ENCODE results near the gene NTSR1. TPM values are rescaled to one million over a fixed set of nuclear protein-coding genes. Genes with fewer than 3 reads are reported as not detected.

Gene NTSR1
- total and polyA plus RNA-seq, 2 of the 13 experiments (the other 11 are each of a cell fraction or from before 2014, with no cell fraction given): 0.09 to 0.12 TPM

GRCh38 chr20:62775206-62775605 is 66.6 kb downstream of the NTSR1 start:
- Histone ChIP-seq H3K4me3 (replicated peaks in 1 of 3; ENCODE audit: insufficient read depth in 1 of 3, low read depth in 2 of 3, low read length in 3 of 3) (no peak overlapping the region; a peak in 1 of 6 replicates), H4K20me1 (ENCODE audit: insufficient read depth, low read length) (no peaks in the 10 kb centered on the region), H3K4me2 (ENCODE audit: low read depth, low read length) (no peak overlapping the region; the same call in 1 of the 2 replicates), H3K9ac (ENCODE audit: insufficient read depth, low read depth, low read length) (no peak overlapping the region), H3K27me3 (ENCODE audit: control insufficient read depth in 1 of 2, insufficient read depth in 2 of 2, low read length in 2 of 2) (peaks cover 36 to 71% of the 10 kb centered on the region in 2 experiments), H3K79me2 (ENCODE audit: insufficient read depth, low read length) (no peaks in the 10 kb centered on the region), H3K36me3 (replicated peaks in 1 of 2; ENCODE audit: control insufficient read depth in 1 of 2, insufficient read depth in 2 of 2, low read length in 2 of 2) (no peaks in the 10 kb centered on the region), H3K9me3 (ENCODE audit: low read length) (no peaks in the 10 kb centered on the region), H3K4me1 (ENCODE audit: insufficient read depth, low read length) (peaks cover 25% of the 10 kb centered on the region), H3K27ac (ENCODE audit: extremely low read length, insufficient read depth, low read length) (no peak overlapping the region), H2AFZ (ENCODE audit: low read length) (no peak overlapping the region)
- BruUV-seq (replicated peaks): no TSS peak
- ATAC-seq: no peak
- intact Hi-C loops (cut with micrococcal nuclease; ENCODE audit: unreplicated experiment) (no loop called here), in situ Hi-C loops (cut with HindIII; ENCODE audit: extremely low pct_ligation_motif_present, low pct_unique_long_range_greater_than_20kb) (loop anchor here (10.0 to 25.0 kb wide), 2 partner anchors 90 to 263 kb away; no protein-coding TSS in a partner anchor)
- DNase-seq (ENCODE audit: low spot score): no peak
- WGBS (ENCODE audit: low lambda C conversion rate): 22% methylated on average over 9 of the region's 9 CpGs
- ChIA-PET CTCF (ENCODE audit: low intra/inter-chr PET ratio, low total read pairs) (no interaction called here), POLR2A (no interaction called here)
- FAIRE-seq: no peak
- TF ChIP-seq CREB1 (IDR thresholded peaks at IDR 0.05) (no peak), CREB1 (CRISPR knock-in tag; IDR thresholded peaks at IDR 0.05) (no peak), CBX1 (IDR thresholded peaks at IDR 0.05; ENCODE audit: low read depth) (no peak), GTF2F1 (IDR thresholded peaks at IDR 0.05; ENCODE audit: low read length) (no peak), IRF1 (CRISPR knock-in tag; IDR thresholded peaks at IDR 0.05; ENCODE audit: low read depth) (no peak), HNF1B (CRISPR knock-in tag; IDR thresholded peaks at IDR 0.05) (no peak), ZFYVE20 (CRISPR knock-in tag; IDR thresholded peaks at IDR 0.05; ENCODE audit: borderline replicate concordance, low read depth) (no peak), TFAP4 (IDR thresholded peaks at IDR 0.05; ENCODE audit: borderline replicate concordance, low read depth) (no peak), HMGXB3 (CRISPR knock-in tag; IDR thresholded peaks at IDR 0.05; ENCODE audit: borderline replicate concordance) (no peak), ZNF891 (CRISPR knock-in tag; IDR thresholded peaks at IDR 0.05) (no peak), ZNF337 (CRISPR knock-in tag; IDR thresholded peaks at IDR 0.05; ENCODE audit: borderline replicate concordance, low read depth) (no peak), ZNF276 (CRISPR knock-in tag; IDR thresholded peaks at IDR 0.05; ENCODE audit: low read depth) (no peak), ZNF782 (CRISPR knock-in tag; IDR thresholded peaks at IDR 0.05; ENCODE audit: borderline replicate concordance) (no peak), PRPF4 (IDR thresholded peaks at IDR 0.05; ENCODE audit: low read depth, low read length, poor library complexity, severe bottlenecking) (no peak), THYN1 (CRISPR knock-in tag; IDR thresholded peaks at IDR 0.05; ENCODE audit: borderline replicate concordance, low read depth) (no peak), HMG20A (CRISPR knock-in tag; IDR thresholded peaks at IDR 0.05; ENCODE audit: borderline replicate concordance) (no peak)
